H1 (cell line): ENCODE data around the gene FOXC1. TPM values are rescaled to one million over a fixed set of nuclear protein-coding genes. Genes with fewer than 3 reads are reported as not detected.

Experiments
- CTCF ChIA-PET: fragments of 300-600 bp; sonication (Branson Sonifier 250); formaldehyde crosslinking; loops from one replicate; lab custom pipeline; 2021; ENCODE audit not compliant: partially characterized antibody; lab: Charles Lee
- POLR2A ChIA-PET: fragments of 300-600 bp; sonication (Branson Sonifier 250); formaldehyde crosslinking; loops from one replicate; lab custom pipeline; 2021; ENCODE audit warnings: inconsistent platforms; ENCODE audit not compliant: partially characterized antibody; lab: Charles Lee
- DNase-seq, 2 experiments: peaks; one replicate each; pipeline versions ENCODE4 v3.0.0 to v3.0.0-alpha.2; 2010 to 2022; ENCODE audit warnings: low spot score in 2 of 2, low read depth in 1 of 2, mixed read lengths in 1 of 2
- FAIRE-seq: peaks from 2 replicates; lab custom pipeline; 2011; peaks lifted over from hg19 to GRCh38; lab: Jason Lieb, UNC
- H2AFZ ChIP-seq: 2 replicates; pipeline ENCODE4 v1.8.1; 2012; ENCODE audit warnings: low read length, inconsistent platforms
- H2AK5ac ChIP-seq: 2 replicates; pipeline ENCODE4 v1.6.1; 2013; ENCODE audit warnings: low read depth, low read length
- H2BK120ac ChIP-seq: replicated peaks from 2 replicates; pipeline ENCODE3; 2013; ENCODE audit warnings: low read depth, low read length, inconsistent platforms
- H2BK12ac ChIP-seq: 2 replicates; pipeline ENCODE4 v1.6.1; 2013; ENCODE audit warnings: low read depth, low read length
- H2BK15ac ChIP-seq: 2 replicates; pipeline ENCODE4 v1.6.1; 2013; ENCODE audit warnings: low read length
- H2BK20ac ChIP-seq: 2 replicates; pipeline ENCODE4 v1.6.1; 2013; ENCODE audit warnings: low read length
- H2BK5ac ChIP-seq: 2 replicates; pipeline ENCODE4 v1.6.1; 2013; ENCODE audit warnings: low read depth, low read length
- H3K14ac ChIP-seq: 2 replicates; pipeline ENCODE4 v1.6.1; 2013; ENCODE audit warnings: inconsistent platforms; ENCODE audit not compliant: insufficient read length
- H3K18ac ChIP-seq: 2 replicates; pipeline ENCODE4 v1.6.1; 2013; ENCODE audit warnings: low read length; ENCODE audit errors: extremely low read depth
- H3K23ac ChIP-seq: 2 replicates; pipeline ENCODE4 v1.6.1; 2013; ENCODE audit warnings: inconsistent platforms; ENCODE audit not compliant: insufficient read length
- H3K23me2 ChIP-seq: 2 replicates; pipeline ENCODE4 v1.6.1; 2013; ENCODE audit warnings: low read depth, low read length
- H3K27ac ChIP-seq: 2 replicates; pipeline ENCODE4 v1.6.1; 2011; ENCODE audit warnings: low read depth, low read length, inconsistent platforms
- H3K27me3 ChIP-seq, 4 experiments: replicated peaks in 1 of 4; 1 replicate in 1 of 4; 2 replicates in 3 of 4; pipeline versions ENCODE4 v1.6.1 to v1.8.1; 2011 to 2013; ENCODE audit warnings: low read length in 3 of 4, mild to moderate bottlenecking in 3 of 4, inconsistent platforms in 2 of 4, mixed read lengths in 2 of 4, moderate library complexity in 1 of 4; ENCODE audit not compliant: control insufficient read depth in 3 of 4, insufficient read depth in 3 of 4; ENCODE audit errors: extremely low read depth in 1 of 4
- H3K36me3 ChIP-seq, 4 experiments: 2 replicates each; pipeline versions ENCODE4 v1.6.1 to v1.8.1; 2011 to 2013; ENCODE audit warnings: mild to moderate bottlenecking in 4 of 4, low read length in 3 of 4, moderate library complexity in 2 of 4, control low read depth in 1 of 4, inconsistent platforms in 1 of 4; ENCODE audit not compliant: insufficient read depth in 4 of 4, control insufficient read depth in 2 of 4
- H3K4ac ChIP-seq: replicated peaks from 2 replicates; pipeline ENCODE3; 2013; ENCODE audit warnings: low read length, low read depth, mixed read lengths, inconsistent platforms; ENCODE audit not compliant: insufficient read length
- H3K4me1 ChIP-seq, 4 experiments: replicated peaks in 1 of 4; 1 replicate in 1 of 4; 2 replicates in 3 of 4; pipeline versions ENCODE4 v1.6.1 to v1.8.1; 2011 to 2013; ENCODE audit warnings: low read length in 3 of 4, inconsistent platforms in 2 of 4, mixed read lengths in 1 of 4; ENCODE audit not compliant: insufficient read depth in 4 of 4, control insufficient read depth in 3 of 4
- H3K4me2 ChIP-seq, 2 experiments: 2 replicates each; pipeline versions ENCODE4 v1.6.1 to v1.8.1; 2011 to 2013; ENCODE audit warnings: low read depth in 2 of 2, low read length in 2 of 2, control low read depth in 1 of 2, inconsistent platforms in 1 of 2, mild to moderate bottlenecking in 1 of 2; ENCODE audit not compliant: insufficient read depth in 1 of 2
- H3K4me3 ChIP-seq, 4 experiments: fragments of 200-600, 300-600 bp in 1 of 4; sonication (generic), shearing (Covaris generic), sonication (Bioruptor Twin) in 1 of 4; 2 replicates each; pipeline versions ENCODE4 v1.5.1 to v1.8.1; 2011 to 2016; ENCODE audit warnings: low read length in 4 of 4, low read depth in 3 of 4, control low read depth in 2 of 4, inconsistent platforms in 2 of 4, mild to moderate bottlenecking in 2 of 4, mixed read lengths in 1 of 4, moderate library complexity in 1 of 4; ENCODE audit not compliant: insufficient read depth in 2 of 4; ENCODE audit errors: extremely low read depth in 1 of 4
- H3K56ac ChIP-seq: replicated peaks from 2 replicates; pipeline ENCODE3; 2013; ENCODE audit warnings: low read depth, mild to moderate bottlenecking, mixed read lengths, low read length, inconsistent platforms; ENCODE audit not compliant: insufficient read length
- H3K79me1 ChIP-seq: 2 replicates; pipeline ENCODE4 v1.6.1; 2013; ENCODE audit warnings: low read depth, low read length, control low read depth
- H3K79me2 ChIP-seq, 2 experiments: 2 replicates each; pipeline versions ENCODE4 v1.6.1 to v1.8.1; 2012 to 2013; ENCODE audit warnings: low read length in 2 of 2, mild to moderate bottlenecking in 2 of 2, inconsistent platforms in 1 of 2; ENCODE audit not compliant: insufficient read depth in 2 of 2, control insufficient read depth in 1 of 2
- H3K9ac ChIP-seq, 4 experiments: replicated peaks in 1 of 4; 1 replicate in 1 of 4; 2 replicates in 3 of 4; pipeline versions ENCODE4 v1.6.1 to v1.8.1; 2011 to 2013; ENCODE audit warnings: low read depth in 3 of 4, low read length in 3 of 4, control low read depth in 2 of 4, mild to moderate bottlenecking in 2 of 4, moderate library complexity in 2 of 4, inconsistent platforms in 1 of 4; ENCODE audit errors: extremely low read depth in 1 of 4
- H3K9me3 ChIP-seq, 2 experiments: 2 replicates each; pipeline versions ENCODE4 v1.6.1 to v1.8.1; 2012 to 2013; ENCODE audit warnings: mild to moderate bottlenecking in 2 of 2, moderate library complexity in 2 of 2, control low read depth in 1 of 2, inconsistent platforms in 1 of 2, low read depth in 1 of 2, low read length in 1 of 2, mixed read lengths in 1 of 2; ENCODE audit not compliant: insufficient read depth in 2 of 2
- H4K20me1 ChIP-seq, 2 experiments: replicated peaks in 1 of 2; 2 replicates each; pipeline versions ENCODE3 to v1.8.1; 2011 to 2013; ENCODE audit warnings: inconsistent platforms in 2 of 2, low read length in 2 of 2, mild to moderate bottlenecking in 1 of 2; ENCODE audit not compliant: insufficient read depth in 2 of 2, control insufficient read depth in 1 of 2
- H4K5ac ChIP-seq: 2 replicates; pipeline ENCODE4 v1.6.1; 2013; ENCODE audit warnings: low read length, low read depth, mixed read lengths, inconsistent platforms; ENCODE audit not compliant: insufficient read length
- H4K8ac ChIP-seq: 2 replicates; pipeline ENCODE4 v1.8.0; 2013; ENCODE audit warnings: mild to moderate bottlenecking, moderate library complexity, low read length, inconsistent platforms; ENCODE audit not compliant: insufficient read depth; ENCODE audit errors: extremely low read depth
- H4K91ac ChIP-seq: replicated peaks from 2 replicates; pipeline ENCODE3; 2013; ENCODE audit warnings: low read length, mixed read lengths, inconsistent platforms; ENCODE audit not compliant: insufficient read length
- ATF3 ChIP-seq: IDR thresholded peaks from 2 replicates; pipeline ENCODE4 v1.6.1; 2011; ENCODE audit warnings: low read depth, mild to moderate bottlenecking, low read length; ENCODE audit not compliant: insufficient read depth
- BRCA1 ChIP-seq: IDR thresholded peaks from 2 replicates; pipeline ENCODE4 v1.6.1; 2012; ENCODE audit warnings: low read depth, low read length, improper control_type of control experiment
- CHD2 ChIP-seq: IDR thresholded peaks from 2 replicates; pipeline ENCODE4 v1.6.1; 2012; ENCODE audit warnings: low read length, improper control_type of control experiment
- CTBP2 ChIP-seq: IDR thresholded peaks from 2 replicates; pipeline ENCODE4 v1.7.0; 2011; ENCODE audit warnings: borderline replicate concordance, mild to moderate bottlenecking, moderate library complexity, mixed read lengths, low read length; ENCODE audit not compliant: insufficient read depth, insufficient read length
- EGR1 ChIP-seq: IDR thresholded peaks from 2 replicates; pipeline ENCODE4 v1.6.1; 2011; ENCODE audit warnings: low read depth, low read length, borderline replicate concordance
- JUND ChIP-seq: IDR thresholded peaks from 2 replicates; pipeline ENCODE4 v1.6.1; 2011; ENCODE audit warnings: mild to moderate bottlenecking, improper control_type of control experiment, low read length
- KDM1A ChIP-seq: fragments of 200-600, 300-600 bp; sonication (generic); IDR thresholded peaks from 2 replicates; pipeline ENCODE4 v1.7.1; 2016; ENCODE audit warnings: mild to moderate bottlenecking, low read length, borderline replicate concordance
- KDM4A ChIP-seq: IDR thresholded peaks from one replicate; pipeline ENCODE4 v1.7.1; 2012; ENCODE audit warnings: low read depth, mild to moderate bottlenecking, moderate library complexity, low read length, inconsistent platforms; ENCODE audit not compliant: severe bottlenecking
- KDM5A ChIP-seq: fragments of 200-600 bp; IDR thresholded peaks from 2 replicates; pipeline ENCODE4 v1.7.1; 2012; ENCODE audit warnings: mild to moderate bottlenecking, low read length, inconsistent platforms, mixed read lengths
- NANOG ChIP-seq: IDR thresholded peaks from 2 replicates; pipeline ENCODE4 v1.6.1; 2011; ENCODE audit warnings: low read length, low read depth, mild to moderate bottlenecking, inconsistent platforms; ENCODE audit not compliant: insufficient read depth, poor library complexity, severe bottlenecking
- RNF2 ChIP-seq: fragments of 200-900, 300-1000 bp; sonication (generic); IDR thresholded peaks from 2 replicates; pipeline ENCODE4 v1.7.1; 2016; ENCODE audit warnings: borderline replicate concordance, low read depth, mild to moderate bottlenecking, antibody characterized with exemption, low read length; ENCODE audit not compliant: poor library complexity, severe bottlenecking; ENCODE audit errors: missing control alignments
- WGBS, 2 experiments: shearing (Covaris generic) in 1 of 2; methylation state at CpG; one replicate each; pipeline versions ENCODE4 v1.1.6 to v1.1.7; 2013 to 2015; ENCODE audit warnings: low lambda C conversion rate in 2 of 2, mixed read lengths in 2 of 2, inconsistent platforms in 1 of 2, low coverage in 1 of 2, missing lambda C conversion rate in 1 of 2; ENCODE audit not compliant: insufficient replicate concordance in 2 of 2, insufficient coverage in 1 of 2, insufficient read length in 1 of 2; ENCODE audit errors: extremely low coverage in 1 of 2, missing lambda C conversion rate in 1 of 2; 5-methylcytosine and 5-hydroxymethylcytosine counted together
- polyA plus RNA-seq, 7 experiments: library from polyadenylated mRNA; depleted of rRNA in 3 of 7; stranded (reverse) in 5 of 7; unstranded in 2 of 7; fragments of >200 nt in 5 of 7; fragments of 200-250 nt in 2 of 7; gene quantifications; 1 replicate in 5 of 7; 2 replicates in 1 of 7; 4 replicates in 1 of 7; pipeline versions ENCODE4 v1.2.1 to v1.2.3, GENCODE V29; 2011 to 2013; ENCODE audit warnings: missing spikeins in 2 of 7, mixed read lengths in 2 of 7
- total RNA-seq: library from RNA; stranded (reverse); fragmentation: NEBNext Ultra II Directional; extraction: Animal tissue kit (Norgen Biotek cat#: 25700); gene quantifications from 2 replicates; pipeline ENCODE4 v1.2.1, GENCODE V29; 2021

The FOXC1 gene
- total and polyA plus RNA-seq, 2 of the 8 experiments (the other 6 are each of a cell fraction or from before 2014, with no cell fraction given) = 0.22 TPM; not detected in 1

- Histone ChIP-seq H2BK5ac (no peak overlapping the region), H3K4me1 (peaks cover 0 to 4% (median 1%) of the 10 kb centered on the region in 4 experiments; a peak in 4 of 7 replicates), H4K5ac (no peak overlapping the region), H3K14ac (no peak overlapping the region), H2BK12ac (no peak overlapping the region), H3K4ac (no peak overlapping the region), H4K20me1 (no peaks in the 10 kb centered on the region), H2BK120ac (no peak overlapping the region), H3K23me2 (no peaks in the 10 kb centered on the region), H2BK20ac (no peak overlapping the region; the same call in 1 of the 2 replicates), H2BK15ac (no peak overlapping the region), H3K4me3 (no peak overlapping the region), H3K36me3 (no peaks in the 10 kb centered on the region), H3K9me3 (no peaks in the 10 kb centered on the region), H4K8ac (no peak overlapping the region), H3K4me2 (no peak overlapping the region), H3K23ac (no peak overlapping the region), H2AK5ac (no peak overlapping the region), H2AFZ (no peak overlapping the region), H3K27ac (no peak overlapping the region), H3K79me1 (no peaks in the 10 kb centered on the region), H3K79me2 (no peaks in the 10 kb centered on the region), H3K56ac (no peak overlapping the region), H3K27me3 (no peaks in the 10 kb centered on the region; a peak in 1 of 7 replicates)
- peak in 1 of 2 experiments; percentile 13 for DNase-seq
- ChIA-PET CTCF (interaction anchor here (0.6 to 1.5 kb wide), 9 partner anchors 18 to 841 kb away, joined by 3 to 4 read pairs (median 3); no protein-coding TSS in a partner anchor), POLR2A (interaction anchor here (0.6 kb wide), 1 partner anchor 369 kb away, joined by 3 read pairs; no protein-coding TSS in a partner anchor)
- no peak for FAIRE-seq
- TF ChIP-seq CTBP2 (no peak), BRCA1 (no peak), NANOG (no peak), KDM5A (no peak), RNF2 (no peak), KDM1A (no peak), ATF3 (no peak), KDM4A (no peak), EGR1 (no peak), CHD2 (no peak), JUND (no peak)
- TF ChIP-seq, all 59 proteins: peak for 0
- no peak overlapping the region for H4K91ac ChIP-seq
- WGBS, 2 experiments = 87% methylated on average over 8 of the region's 8 CpGs; no CpG with 5 or more reads in 1 of the 2 experiments
- no peak overlapping the region for H3K9ac ChIP-seq
- no peak overlapping the region for H3K18ac ChIP-seq
Measured at GRCh38 chr6:1592852-1593251, 16.9 kb upstream of the FOXC1 start.
